SH-SY5Y (cell line): ENCODE data around the gene LSM4.

Experiments
- GATA2 ChIP-seq: IDR thresholded peaks from 2 replicates; pipeline ENCODE4 v1.6.1; 2011; ENCODE audit warnings: mild to moderate bottlenecking, low read depth, low read length
- GATA3 ChIP-seq: IDR thresholded peaks from 2 replicates; pipeline ENCODE4 v1.6.1; 2011; ENCODE audit warnings: low read depth, mild to moderate bottlenecking, low read length, moderate library complexity

GRCh38 chr19:18280247-18281081, 42.4 kb downstream of the LSM4 start:
- TF ChIP-seq GATA2 (no peak), GATA3 (no peak)
